DND-41 (cell line): ENCODE data around the gene FBN1.

ENCODE experiments used
- CTCF ChIP-seq: IDR thresholded peaks from 2 replicates; pipeline ENCODE4 v1.5.1; 2012; ENCODE audit warnings: borderline replicate concordance, low read length, moderate library complexity, mild to moderate bottlenecking; ENCODE audit not compliant: poor library complexity, severe bottlenecking; ENCODE audit errors: extremely low read depth
- EZH2 ChIP-seq: IDR thresholded peaks from 3 replicates; pipeline ENCODE4 v1.6.1; 2012; ENCODE audit warnings: borderline replicate concordance, low read depth, mild to moderate bottlenecking, moderate library complexity, low read length, inconsistent platforms; ENCODE audit not compliant: severe bottlenecking

GRCh38 chr15:48418343-48418742, 227.2 kb downstream of the FBN1 start:
- TF ChIP-seq CTCF (no peak), EZH2 (no peak)
